H54 (cell line): ENCODE measurements around the gene MCTP1.

Experiments
- DNase-seq: peaks from one replicate; pipeline ENCODE4 v3.0.0; 2011; ENCODE audit warnings: low spot score, mixed read lengths; ENCODE audit not compliant: insufficient read length
- FAIRE-seq: peaks from 3 replicates; lab custom pipeline; 2011; peaks lifted over from hg19 to GRCh38; lab: Jason Lieb, UNC
- POLR2A ChIP-seq: IDR thresholded peaks from 2 replicates; pipeline ENCODE4 v1.6.1; 2011; ENCODE audit warnings: low read depth, mild to moderate bottlenecking, low read length

Gene MCTP1

DNA sequence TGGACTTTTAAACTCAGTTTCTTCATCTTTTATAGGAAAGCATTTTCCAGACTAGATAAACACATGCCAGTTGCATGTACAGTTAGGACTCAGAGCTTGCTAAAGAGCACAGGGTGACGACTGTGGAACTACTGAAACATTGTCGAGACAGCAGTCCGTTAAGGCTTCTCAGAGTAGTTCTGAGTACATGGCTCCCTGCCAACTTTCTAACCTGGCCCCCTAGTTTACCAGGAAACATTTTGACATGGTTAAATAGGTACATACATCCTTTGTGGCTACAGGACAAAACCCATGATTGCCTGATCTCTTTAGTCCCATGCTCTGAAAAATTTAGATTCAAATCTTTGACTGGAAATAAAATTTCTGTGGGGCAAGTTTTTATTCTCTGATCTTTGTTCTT lies 536.7 kb downstream of the MCTP1 start:
- FAIRE-seq (no peak), DNase-seq (no peak)
- no peak for TF ChIP-seq POLR2A

DNA sequence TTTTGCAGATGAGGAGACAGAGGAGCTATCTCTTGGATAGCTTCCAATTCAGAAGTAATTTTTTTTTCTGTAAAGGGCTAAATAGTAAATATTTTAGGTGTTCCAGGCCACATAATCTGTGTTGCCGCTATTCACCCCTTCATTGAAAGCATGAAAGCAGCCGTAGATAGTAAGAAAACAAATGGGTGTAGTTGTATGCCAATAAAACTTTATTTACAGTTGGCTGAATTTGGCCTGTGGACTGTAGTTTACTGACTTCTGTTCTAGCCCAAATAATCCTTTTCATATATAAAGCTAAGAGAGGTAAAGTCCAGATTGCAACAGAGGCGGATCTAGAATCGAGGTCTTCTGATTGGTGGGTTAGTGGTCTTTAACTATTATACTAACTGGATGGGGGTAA lies 537.5 kb downstream of the MCTP1 start:
- no peak for FAIRE-seq

DNA sequence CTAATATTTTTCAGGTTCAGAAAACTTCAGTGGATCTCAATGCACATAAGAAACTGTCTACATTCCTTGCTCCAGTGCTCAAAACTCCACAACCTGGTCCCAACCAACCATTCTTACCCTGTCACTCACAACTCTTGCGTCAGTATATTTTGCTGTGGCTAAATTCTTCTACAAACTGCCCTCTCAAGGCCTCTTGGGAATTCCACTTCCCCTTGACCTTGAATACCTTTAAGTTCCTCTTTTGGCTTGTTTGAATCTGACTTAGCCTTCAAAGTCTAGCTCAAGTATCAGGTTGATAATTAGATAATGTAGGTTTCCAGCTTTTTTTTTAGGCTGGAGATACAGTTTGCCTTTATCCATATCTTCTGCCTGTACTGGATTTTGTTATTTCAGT lies 538.2 kb downstream of the MCTP1 start:
- TF ChIP-seq POLR2A = no peak
- DNase-seq (no peak), FAIRE-seq (no peak)

More for the DNA sequence above, 537.5 kb downstream of the MCTP1 start:
- no peak for DNase-seq
- no peak for TF ChIP-seq POLR2A

DNA sequence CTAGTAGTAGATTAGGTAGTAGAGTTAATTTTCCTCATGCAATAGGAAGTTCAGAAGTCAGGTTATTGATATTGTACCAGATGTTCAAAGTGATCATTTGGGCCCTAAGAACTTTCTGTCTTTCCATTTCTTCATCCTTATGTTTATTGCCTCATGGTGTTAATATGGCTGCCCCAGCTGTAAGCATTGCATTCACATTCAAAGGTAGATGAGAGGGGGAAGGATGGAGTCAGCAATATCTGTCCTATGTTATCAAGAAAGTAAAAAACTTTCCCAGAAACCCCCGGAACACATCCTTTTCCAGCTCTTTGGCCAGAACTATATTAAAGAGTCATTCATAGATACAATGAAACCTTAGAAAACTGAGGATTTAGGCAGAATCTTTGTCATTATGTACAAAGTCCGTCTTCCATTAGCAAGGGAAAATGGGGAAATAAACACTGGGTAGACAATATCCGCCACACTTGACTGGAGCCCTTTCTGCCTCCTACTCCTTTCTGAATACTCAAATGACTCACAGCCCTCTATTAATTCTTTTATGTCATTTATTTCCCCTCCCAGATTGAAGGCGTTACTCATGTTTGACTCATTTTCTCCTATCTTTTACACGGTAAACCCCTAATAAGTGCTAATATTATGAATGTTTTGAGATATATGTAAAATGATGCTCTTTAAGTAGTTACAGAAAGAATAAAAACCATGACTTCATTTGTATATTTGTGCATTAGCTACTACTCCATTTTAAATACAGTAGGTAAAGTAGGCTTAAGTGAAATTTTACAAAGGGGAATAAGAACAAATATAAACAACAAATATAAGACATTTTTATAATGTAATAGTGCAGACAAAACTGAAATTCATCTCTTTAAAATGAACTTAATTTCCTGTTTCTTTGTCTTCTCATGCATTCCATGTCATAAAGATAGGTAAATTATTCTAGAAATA lies 538.8 kb downstream of the MCTP1 start:
- TF ChIP-seq POLR2A = no peak
- no peak for FAIRE-seq
- no peak for DNase-seq

DNA sequence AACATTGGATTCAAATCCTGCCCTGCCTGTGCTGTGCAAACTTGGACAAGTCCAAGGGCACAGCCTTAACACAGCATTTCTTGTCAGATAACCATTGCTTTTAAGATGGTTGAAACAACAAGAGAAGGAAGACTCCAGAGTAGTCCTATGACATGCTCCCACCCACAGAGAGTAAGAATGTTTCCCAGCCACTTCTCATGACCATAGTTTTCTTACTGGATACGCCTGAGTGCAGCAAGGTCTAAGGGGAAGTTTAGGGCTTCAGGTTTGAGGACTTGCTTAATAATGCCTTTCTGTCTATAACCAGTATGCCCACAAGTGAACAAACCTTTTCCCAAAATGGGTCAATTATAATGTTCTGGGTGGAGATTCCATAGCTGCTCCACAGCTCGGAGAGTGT lies 540.0 kb downstream of the MCTP1 start:
- no peak for FAIRE-seq
- no peak for DNase-seq

DNA sequence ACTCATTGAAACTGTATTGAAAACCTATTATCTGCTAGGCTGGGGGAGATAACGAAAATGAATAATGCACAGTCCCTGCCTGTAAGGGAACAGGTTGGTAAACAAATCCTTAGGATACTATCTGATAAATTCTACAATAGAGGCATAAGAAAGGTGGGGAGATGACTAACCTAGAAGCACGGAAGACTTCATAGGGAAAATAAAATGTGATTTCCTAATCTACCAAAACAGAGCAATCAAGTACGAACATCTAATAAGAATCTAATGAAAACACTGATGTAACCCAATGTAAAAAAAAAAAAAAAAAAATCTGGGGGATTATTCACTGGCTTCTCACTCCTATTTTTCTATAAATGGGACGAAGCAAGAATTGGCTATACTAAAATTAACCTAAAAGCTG lies 542.0 kb downstream of the MCTP1 start:
- TF ChIP-seq POLR2A = no peak
- DNase-seq = no peak
- FAIRE-seq = no peak

More for the DNA sequence above, 540.0 kb downstream of the MCTP1 start:
- TF ChIP-seq POLR2A = no peak

DNA sequence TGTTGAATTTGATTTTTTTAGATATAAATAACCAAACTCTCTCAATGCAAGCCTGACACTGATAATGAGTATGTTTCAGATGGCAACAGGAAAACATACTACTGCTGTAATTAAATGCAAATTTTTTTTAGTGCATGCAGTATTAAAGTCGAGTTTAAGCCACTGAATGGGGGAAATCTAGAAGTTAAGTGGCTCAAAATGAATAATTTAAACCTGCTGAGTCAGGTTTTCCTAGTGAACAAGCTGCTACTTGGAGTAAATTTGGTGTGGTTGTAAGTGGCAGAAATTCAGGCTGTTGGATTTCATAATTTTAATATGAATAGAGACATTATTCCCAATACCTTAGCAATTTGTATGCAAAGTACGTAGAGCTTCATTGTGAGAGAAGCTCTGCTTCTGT lies 544.6 kb downstream of the MCTP1 start:
- FAIRE-seq (no peak), DNase-seq (no peak)
- no peak for TF ChIP-seq POLR2A

DNA sequence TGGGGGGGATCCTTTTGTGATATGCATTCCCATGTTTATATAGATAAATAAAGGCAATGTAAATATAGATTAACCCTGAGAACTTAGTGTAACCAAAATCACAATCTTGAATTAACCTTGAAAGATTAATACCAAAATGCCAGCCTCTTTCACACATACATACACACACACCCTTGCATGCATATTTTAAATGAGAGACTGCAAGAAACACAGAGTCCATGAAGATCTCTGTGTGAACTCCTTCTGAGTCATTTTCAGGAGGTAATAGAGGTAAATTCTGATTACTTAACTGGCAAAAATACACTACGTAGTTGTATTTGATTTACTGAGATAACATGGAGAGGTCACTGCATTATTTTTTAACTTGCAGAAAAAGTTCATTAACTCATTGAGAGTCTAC lies 548.4 kb downstream of the MCTP1 start:
- no peak for FAIRE-seq
- TF ChIP-seq POLR2A = no peak
- DNase-seq = no peak

DNA sequence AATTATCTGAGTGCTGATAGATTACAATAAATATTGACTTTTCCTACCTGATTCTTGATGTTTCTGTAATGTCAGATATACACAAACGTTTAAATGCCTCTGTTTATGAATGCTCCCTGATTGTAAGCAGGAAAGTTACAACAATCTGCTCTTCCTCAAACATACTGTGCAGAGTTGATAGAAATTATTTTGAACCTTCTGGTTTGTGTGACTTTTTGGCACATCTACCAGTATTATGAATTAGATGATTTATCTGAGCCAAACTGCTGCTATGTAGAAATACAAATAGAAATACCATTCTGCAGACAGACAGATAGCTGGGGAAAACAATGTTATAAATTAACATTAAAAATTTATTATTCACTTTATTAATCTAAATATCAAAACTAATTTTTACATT lies 553.4 kb downstream of the MCTP1 start:
- no peak for TF ChIP-seq POLR2A
- FAIRE-seq = no peak
- no peak for DNase-seq

DNA sequence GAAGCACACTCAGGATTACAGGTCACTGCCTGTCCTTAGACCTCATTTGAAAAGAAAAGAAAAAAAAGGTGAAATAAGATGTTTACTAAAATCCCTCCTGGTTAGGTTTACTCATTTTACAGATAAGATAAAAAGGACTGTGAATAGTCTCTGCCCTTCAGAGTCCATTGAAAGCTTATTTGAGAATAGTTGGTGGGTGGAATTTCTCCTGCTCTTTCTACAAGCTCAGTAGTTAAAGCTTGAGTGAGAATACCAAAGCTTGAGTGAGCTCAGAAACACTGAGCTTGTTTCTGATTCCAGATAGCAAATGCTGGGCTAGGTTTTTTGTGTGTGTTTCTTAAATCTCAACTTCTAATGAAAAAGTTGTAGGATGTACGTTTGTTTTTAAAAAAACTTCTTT lies 559.8 kb downstream of the MCTP1 start:
- FAIRE-seq (no peak), DNase-seq (no peak)
- TF ChIP-seq POLR2A = no peak

DNA sequence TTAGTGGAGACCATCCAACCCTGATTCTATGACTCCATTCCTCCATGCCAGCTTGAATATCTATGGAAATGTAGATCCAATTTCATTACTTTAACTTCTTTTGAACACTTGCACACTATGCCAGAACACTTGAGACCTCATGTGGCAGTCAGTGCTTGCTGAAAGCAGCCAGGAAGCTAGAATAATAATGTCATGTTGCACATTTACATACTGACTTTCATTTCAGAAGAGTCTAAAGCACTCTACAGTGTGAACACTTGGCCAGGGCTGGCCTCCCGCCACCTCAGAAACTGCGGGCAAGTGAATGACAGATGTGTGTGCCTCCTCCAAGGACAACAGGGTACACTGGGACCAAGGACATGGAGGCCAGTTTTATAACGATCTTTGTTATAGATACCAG lies 569.1 kb downstream of the MCTP1 start:
- TF ChIP-seq POLR2A = no peak
- DNase-seq (no peak), FAIRE-seq (no peak)

DNA sequence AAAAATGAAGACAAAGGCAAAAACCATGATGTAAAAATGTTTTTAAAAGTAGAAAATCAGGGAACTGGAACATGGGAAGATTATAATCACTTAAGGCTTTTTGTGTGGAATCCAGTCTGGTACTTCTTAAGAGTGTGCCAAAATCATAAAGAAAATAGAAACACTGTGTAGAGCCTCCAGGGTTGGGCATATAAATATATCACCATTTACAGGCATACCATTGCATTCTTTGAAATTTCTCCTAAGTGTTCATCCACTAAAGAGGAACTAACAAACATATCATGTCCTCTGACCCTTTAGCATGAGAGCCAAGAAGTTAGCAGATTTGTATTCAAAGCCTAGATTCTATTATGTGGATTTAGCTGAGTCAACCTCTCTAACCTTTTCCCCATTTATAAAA lies 573.1 kb downstream of the MCTP1 start:
- no peak for DNase-seq
- no peak for FAIRE-seq
- no peak for TF ChIP-seq POLR2A

DNA sequence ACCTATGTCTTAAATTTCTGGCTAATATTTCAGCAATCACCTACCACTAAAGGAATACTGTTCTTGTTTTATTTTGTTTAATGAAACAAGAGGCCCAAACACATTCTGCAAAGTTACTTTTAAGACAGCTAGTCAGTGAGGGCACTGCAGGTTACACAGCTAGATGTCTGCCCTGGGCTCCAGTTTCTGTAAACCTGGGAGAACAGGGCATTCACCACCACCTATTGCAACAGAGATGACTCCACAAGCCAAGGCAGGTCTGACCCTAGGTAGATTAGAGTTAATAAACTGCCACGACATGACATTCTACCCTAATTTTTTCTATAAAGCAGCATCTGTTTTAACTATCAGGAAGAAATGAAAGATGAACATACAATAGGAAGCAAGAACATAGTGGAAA lies 575.6 kb downstream of the MCTP1 start:
- DNase-seq (no peak), FAIRE-seq (no peak)
- no peak for TF ChIP-seq POLR2A

DNA sequence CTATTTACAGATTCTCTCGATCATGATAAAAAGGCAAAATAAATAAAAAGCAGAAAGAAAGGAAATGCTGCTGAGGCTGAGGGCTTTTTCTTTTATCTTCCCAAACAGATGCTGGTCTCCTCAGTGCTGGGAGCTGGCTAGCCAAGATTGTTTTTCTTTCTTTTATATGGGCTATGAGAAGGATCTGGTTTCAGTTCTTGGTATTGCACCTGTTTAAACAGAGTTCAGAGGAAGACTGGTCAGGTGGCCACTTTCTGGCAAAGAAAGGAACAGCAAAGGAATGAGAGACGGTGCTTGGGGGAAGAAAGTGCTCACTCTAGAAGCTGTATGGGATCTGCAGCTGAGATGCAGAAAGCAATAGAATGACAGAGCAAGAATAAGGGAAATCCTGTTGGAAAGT lies 577.5 kb downstream of the MCTP1 start:
- DNase-seq (no peak), FAIRE-seq (no peak)
- TF ChIP-seq POLR2A = no peak

DNA sequence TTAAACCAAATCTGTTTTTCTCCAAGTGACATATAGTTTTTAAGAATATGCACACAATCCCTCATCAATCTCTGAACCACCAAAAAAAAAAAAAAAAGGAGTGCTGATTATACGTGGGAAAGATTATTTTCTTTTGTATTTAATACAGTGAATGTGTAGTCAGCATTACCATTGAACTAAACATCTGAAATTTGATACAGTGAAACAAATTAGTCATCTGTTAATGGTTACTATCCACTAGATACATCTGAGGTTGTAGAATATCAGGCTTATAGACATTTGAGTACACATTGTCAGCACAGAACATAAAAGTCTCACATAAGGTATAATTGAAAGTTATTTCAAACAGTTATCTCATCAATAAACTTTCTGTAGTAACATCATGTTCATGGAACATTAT lies 579.5 kb downstream of the MCTP1 start:
- no peak for TF ChIP-seq POLR2A
- DNase-seq = no peak
- peak; percentile 60 for FAIRE-seq
